ENCODE measurements around the gene CHORDC1.
A peak's percentile ranks its signal among the peaks of the same experiment; 100 is the strongest.

Gene CHORDC1

DNA sequence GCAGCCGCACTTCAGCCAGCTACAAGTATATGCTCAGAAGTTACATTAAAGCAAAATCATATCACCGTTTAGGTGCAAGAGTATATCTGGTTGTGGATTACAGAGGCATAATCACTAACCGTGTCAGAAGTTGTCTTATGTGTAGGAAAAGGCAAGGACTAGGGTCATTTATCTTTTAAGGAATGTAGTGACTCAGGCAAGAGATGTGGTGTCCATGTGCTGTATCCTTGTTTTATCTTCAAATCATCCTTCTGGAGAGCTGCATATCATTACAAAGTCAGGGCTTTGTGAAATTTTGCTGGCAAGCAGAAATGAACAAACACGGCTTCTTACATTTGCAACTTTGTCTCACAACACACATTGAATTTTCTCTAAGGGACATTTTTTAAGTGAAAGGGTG lies 12.7 kb upstream of the CHORDC1 start:
- no peak overlapping the region for H3K4me3 ChIP-seq (replicated peaks; ENCODE audit: low read depth, low read length)
- peak; percentile 7 for DNase-seq (ENCODE audit: low read depth)
- TF ChIP-seq, protein P1, sequence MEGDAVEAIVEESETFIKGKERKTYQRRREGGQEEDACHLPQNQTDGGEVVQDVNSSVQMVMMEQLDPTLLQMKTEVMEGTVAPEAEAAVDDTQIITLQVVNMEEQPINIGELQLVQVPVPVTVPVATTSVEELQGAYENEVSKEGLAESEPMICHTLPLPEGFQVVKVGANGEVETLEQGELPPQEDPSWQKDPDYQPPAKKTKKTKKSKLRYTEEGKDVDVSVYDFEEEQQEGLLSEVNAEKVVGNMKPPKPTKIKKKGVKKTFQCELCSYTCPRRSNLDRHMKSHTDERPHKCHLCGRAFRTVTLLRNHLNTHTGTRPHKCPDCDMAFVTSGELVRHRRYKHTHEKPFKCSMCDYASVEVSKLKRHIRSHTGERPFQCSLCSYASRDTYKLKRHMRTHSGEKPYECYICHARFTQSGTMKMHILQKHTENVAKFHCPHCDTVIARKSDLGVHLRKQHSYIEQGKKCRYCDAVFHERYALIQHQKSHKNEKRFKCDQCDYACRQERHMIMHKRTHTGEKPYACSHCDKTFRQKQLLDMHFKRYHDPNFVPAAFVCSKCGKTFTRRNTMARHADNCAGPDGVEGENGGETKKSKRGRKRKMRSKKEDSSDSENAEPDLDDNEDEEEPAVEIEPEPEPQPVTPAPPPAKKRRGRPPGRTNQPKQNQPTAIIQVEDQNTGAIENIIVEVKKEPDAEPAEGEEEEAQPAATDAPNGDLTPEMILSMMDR (IDR thresholded peaks at IDR 0.05; ENCODE audit: low read length, missing control alignments): no peak

DNA sequence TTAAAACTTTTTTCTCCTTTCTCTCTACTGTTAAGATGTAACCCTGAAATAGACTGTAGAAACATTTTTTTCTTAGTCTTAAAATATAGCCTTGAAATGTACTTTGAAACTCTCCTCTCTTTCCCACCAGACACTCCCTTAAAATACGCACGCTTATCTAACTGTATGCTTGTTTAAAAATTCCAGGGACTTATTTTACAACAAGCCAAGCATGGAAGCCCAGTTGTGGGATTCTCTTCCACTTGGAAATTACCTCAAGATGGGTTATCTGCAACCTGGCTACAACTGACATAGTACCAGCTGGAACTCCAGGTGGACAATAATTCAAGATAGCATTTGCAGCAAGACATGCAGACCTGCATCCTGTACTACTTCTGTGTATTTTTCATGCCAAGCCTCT lies 12.1 kb upstream of the CHORDC1 start:
- TF ChIP-seq, protein P1 (IDR thresholded peaks at IDR 0.05; ENCODE audit: low read length, missing control alignments): no peak
- DNase-seq (ENCODE audit: low read depth): no peak
- H3K4me3 ChIP-seq (replicated peaks; ENCODE audit: low read depth, low read length): no peak overlapping the region

DNA sequence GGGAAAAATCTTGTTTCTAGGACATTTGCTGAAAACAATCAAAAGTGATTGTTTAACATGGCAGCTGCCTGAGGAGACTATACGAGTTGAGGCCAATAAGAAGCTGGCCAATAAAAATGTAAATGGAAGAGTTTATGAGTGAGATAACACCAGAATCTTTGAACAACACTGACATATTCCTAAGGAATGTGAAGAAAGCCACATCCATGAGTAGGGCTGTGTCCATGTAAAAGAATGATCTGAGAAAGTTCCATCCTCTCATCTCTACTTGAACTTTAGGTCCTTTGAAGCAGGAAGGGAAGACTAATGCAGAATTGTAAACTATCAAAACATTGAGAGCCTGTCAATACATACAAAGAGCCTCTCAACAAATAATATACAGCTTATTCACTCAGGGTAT lies 6.9 kb upstream of the CHORDC1 start:
- H3K4me3 ChIP-seq (replicated peaks; ENCODE audit: low read depth, low read length): no peak overlapping the region
- TF ChIP-seq, protein P1 (IDR thresholded peaks at IDR 0.05; ENCODE audit: low read length, missing control alignments): no peak
- DNase-seq (ENCODE audit: low read depth): no peak

DNA sequence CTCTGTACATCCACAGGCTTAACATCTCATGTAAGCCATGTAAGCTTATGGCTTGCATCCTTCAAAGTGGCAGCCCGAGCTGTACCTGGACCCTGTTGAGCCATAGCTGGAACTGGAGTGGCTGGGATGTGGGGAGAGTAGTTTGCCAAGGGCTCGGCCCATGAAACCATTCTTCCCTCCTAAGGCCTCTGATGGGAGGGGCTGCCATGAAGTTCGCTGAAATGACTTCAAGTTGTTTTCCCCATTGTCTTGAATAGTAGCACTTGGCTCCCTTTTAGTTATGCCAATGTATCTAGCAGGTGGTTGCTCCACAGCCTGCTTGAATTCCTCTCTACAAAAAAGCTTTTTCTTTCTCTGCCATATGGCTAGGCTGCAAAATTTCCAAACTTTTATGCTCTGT lies 5.2 kb upstream of the CHORDC1 start:
- TF ChIP-seq, protein P1 (IDR thresholded peaks at IDR 0.05; ENCODE audit: low read length, missing control alignments): no peak
- H3K4me3 ChIP-seq (replicated peaks; ENCODE audit: low read depth, low read length): no peak overlapping the region
- no peak for DNase-seq (ENCODE audit: low read depth)

DNA sequence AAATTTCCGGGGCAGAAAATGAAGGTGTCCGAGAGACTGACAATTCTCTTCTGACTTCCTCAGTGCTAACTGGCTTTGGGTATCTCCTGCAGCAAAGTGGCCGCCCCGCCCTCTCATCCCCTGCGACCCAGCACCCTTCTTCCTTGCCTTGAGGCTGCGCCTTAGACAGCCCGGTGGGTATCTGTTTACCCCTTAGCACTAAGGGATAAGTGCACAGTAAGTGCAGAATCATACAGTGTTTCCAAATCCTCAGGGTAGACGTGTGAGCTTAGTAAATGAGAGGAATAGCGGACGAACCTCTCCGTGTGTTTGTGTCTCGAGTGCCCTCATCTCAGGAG lies 368 bp upstream of the CHORDC1 start:
- no peak for DNase-seq (ENCODE audit: low read depth)
- TF ChIP-seq, protein P1 (IDR thresholded peaks at IDR 0.05; ENCODE audit: low read length, missing control alignments): no peak

DNA sequence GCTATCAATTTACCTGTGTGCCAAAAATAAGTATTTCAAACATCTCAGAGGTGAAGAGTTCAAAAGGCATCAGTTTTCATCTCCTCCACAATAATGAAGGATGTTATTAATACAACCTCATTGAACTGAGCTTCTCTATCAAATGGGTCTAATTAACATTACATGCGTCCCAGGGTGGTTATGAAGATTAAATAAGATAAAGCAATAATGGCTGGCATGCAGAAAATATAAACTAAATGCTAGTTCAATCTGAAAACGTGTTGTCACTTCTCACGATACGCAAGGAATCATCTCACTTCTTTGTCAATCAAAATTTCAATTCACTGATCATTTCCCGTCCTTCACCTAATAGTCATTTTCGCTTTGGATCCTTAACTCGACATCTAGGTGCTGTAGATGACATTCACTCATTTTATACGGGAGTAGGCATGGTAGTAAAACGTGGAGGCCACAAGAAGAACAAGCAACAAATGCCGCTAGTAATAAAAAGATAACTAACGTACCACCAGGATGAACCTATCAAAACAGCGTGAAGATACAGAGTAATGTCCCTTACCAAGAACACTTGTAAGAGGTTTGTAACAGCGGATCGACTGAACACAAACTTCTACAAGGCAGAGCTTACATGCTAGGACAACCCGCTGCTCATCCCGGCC lies 918 bp downstream of the CHORDC1 start:
- TF ChIP-seq, protein P1 (IDR thresholded peaks at IDR 0.05; ENCODE audit: low read length, missing control alignments): no peak
- peak overlapping the region; percentile 78 for H3K4me3 ChIP-seq (replicated peaks; ENCODE audit: low read depth, low read length)
- no peak for DNase-seq (ENCODE audit: low read depth)

More for the DNA sequence above, 368 bp upstream of the CHORDC1 start:
- H3K4me3 ChIP-seq (replicated peaks; ENCODE audit: low read depth, low read length): peak overlapping the region; percentile 78

DNA sequence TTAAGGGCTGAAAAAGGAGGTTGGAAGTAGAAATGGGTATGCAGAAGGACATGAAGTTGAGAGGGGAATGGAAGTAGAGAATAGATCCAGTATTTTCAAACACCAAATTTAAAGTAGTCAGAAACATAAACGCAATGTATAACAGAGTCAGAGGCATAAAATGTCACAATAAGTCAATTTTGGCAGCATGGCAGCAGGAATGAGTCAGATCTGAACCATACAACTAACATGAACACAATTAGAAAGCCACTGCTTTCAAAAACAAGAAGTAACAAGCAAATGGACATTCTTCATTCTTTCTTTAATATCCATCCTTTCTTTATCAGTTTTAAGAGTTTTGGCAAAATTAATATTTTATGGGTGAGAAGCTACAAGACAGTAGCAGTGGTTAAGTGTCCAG lies 2.5 kb downstream of the CHORDC1 start:
- no peak overlapping the region for H3K4me3 ChIP-seq (replicated peaks; ENCODE audit: low read depth, low read length)
- TF ChIP-seq, protein P1 (IDR thresholded peaks at IDR 0.05; ENCODE audit: low read length, missing control alignments): no peak
- peak; percentile 69 for DNase-seq (ENCODE audit: low read depth)

Data from fibroblast of pulmonary artery (primary cell).